Esophagus (tissue), 2 donors: Measurements from ENCODE around the gene ANGPTL7. TPM values are rescaled to one million over a fixed set of nuclear protein-coding genes. Genes with fewer than 3 reads are reported as not detected.

ENCODE experiments used
- H3K27ac ChIP-seq, 2 donors: one replicate each; pipeline ENCODE4 v1.5.1; 2013; ENCODE audit warnings: low read depth in 2 of 2, mild to moderate bottlenecking in 2 of 2, inconsistent platforms in 1 of 2, low read length in 1 of 2, moderate library complexity in 1 of 2
- H3K27me3 ChIP-seq, 2 donors: one replicate each; pipeline ENCODE4 v1.6.1; 2013; ENCODE audit warnings: low read length in 2 of 2, control low read depth in 1 of 2, mild to moderate bottlenecking in 1 of 2; ENCODE audit not compliant: insufficient read depth in 2 of 2, control insufficient read depth in 1 of 2
- H3K36me3 ChIP-seq, 2 donors: one replicate each; pipeline ENCODE4 v1.6.1; 2013; ENCODE audit warnings: low read length in 1 of 2; ENCODE audit not compliant: control insufficient read depth in 2 of 2, insufficient read depth in 2 of 2
- H3K4me1 ChIP-seq, 2 donors: one replicate each; pipeline ENCODE4 v1.6.1; 2013; ENCODE audit warnings: low read length in 1 of 2; ENCODE audit not compliant: control insufficient read depth in 2 of 2, insufficient read depth in 2 of 2
- H3K4me3 ChIP-seq, 2 donors: one replicate each; pipeline ENCODE4 v1.5.1; 2013; ENCODE audit warnings: low read length in 2 of 2, mild to moderate bottlenecking in 2 of 2, low read depth in 1 of 2, moderate library complexity in 1 of 2
- H3K9me3 ChIP-seq, 2 donors: one replicate each; pipeline ENCODE4 v1.6.1; 2013; ENCODE audit warnings: mild to moderate bottlenecking in 2 of 2, low read depth in 1 of 2, low read length in 1 of 2, moderate library complexity in 1 of 2; ENCODE audit not compliant: control insufficient read depth in 2 of 2, insufficient read depth in 1 of 2
- WGBS, 2 donors: extraction: QIAGEN DNeasy Blood & Tissue Kit; methylation state at CpG; one replicate each; pipeline ENCODE4 v1.1.7; 2013; 5-methylcytosine and 5-hydroxymethylcytosine counted together
- polyA plus RNA-seq, 2 donors: library from polyadenylated mRNA; stranded (reverse); fragments of 200-250 nt; gene quantifications; one replicate each; pipeline ENCODE4 v1.2.3, GENCODE V29; 2013
- donor health status: healthy with polysubstance abuse.
- donor health status: Bipolar disorder and iron deficiency.

The ANGPTL7 gene
- polyA plus RNA-seq, 2 donors = 0.10 to 0.28 TPM

DNA sequence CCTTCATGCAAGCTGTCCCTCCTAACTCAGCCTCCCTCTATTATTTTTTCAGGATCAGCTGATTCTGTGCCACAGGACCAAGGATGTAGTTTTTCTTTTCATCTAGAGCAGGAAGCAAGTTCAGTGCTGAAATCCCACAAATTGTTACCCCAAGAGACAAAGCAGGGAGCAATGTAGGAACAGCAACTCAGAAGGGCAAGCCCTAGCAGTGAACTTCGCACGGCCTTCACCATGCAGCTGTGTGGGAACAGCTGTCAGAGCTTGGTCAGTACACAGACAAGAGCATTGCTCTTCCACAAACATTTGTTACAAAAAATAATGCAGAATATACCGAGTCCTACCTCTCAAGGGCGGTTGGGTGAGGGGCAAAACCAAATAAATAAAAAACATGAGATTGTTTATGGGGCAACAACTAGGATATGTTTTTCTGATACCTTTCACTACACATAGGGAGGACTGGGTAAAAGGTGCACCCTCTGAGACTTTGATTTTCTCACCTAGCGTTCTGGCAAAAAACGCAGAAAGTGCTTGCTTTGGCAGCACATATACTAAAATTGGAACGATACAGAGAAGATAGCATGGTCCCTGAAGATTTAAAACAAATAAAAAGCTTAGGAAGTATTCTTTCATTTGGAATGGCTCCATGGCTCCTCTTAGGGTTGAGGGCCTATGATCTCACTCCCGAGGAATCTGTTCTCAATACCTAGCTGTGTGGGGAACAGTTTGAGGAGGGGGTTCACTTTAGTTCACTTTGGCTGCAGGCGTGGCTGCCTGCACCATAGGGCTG lies 37.1 kb upstream of the ANGPTL7 start:
- WGBS, 2 donors = 60 to 70% methylated on average over 9 of the region's 9 CpGs
- Histone ChIP-seq H3K27ac (no peak overlapping the region), H3K27me3 (no peaks in the 10 kb centered on the region), H3K4me1 (peaks cover 0 to 3% of the 10 kb centered on the region in 2 donors), H3K9me3 (no peaks in the 10 kb centered on the region), H3K36me3 (peaks cover 0 to 14% of the 10 kb centered on the region in 2 donors), H3K4me3 (no peak overlapping the region)

DNA sequence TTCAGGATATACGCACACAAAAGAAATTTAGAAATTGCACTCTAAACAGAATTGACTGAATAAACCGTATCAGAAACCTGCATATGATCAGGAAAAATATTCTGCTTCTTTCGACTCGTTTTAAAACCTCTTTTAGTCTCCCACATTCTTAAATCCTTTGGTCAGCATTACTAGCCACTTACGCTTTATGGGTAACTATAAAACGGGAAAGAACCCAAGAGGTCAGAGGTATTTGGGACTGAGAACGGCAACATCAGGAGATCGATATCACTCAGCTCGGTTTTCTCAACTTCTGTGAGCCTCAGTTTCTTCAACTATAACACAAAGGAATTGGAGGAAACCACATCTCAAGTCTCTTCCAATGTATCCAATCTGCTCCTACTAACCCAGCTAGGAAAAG lies 36.4 kb upstream of the ANGPTL7 start:
- Histone ChIP-seq H3K9me3 (no peaks in the 10 kb centered on the region), H3K4me3 (no peak overlapping the region), H3K27me3 (no peaks in the 10 kb centered on the region), H3K36me3 (peaks cover 0 to 14% of the 10 kb centered on the region in 2 donors), H3K4me1 (peaks cover 0 to 8% of the 10 kb centered on the region in 2 donors), H3K27ac (no peak overlapping the region)
- 84 to 88% methylated on average over 9 of the region's 9 CpGs for WGBS, 2 donors

DNA sequence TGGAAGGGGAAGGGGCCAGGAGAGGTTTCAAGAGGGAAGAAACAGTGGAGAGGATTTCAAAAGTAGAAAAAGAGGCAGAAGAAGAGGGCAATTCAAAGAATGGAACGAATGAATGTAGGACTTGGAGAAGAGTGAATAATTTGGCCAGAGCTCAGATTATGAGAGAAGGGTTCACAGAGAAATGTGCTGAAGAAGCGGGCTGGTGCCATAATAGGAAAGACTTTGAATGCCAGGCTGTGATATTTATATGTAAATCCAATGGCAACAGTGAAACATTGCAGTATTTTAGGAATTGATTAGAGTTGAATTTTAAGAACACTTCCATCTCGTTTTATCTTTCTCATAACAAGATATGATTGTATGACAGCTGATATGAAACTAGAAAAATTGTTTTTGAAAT lies 36.0 kb upstream of the ANGPTL7 start:
- no peak overlapping the region for H3K4me3 ChIP-seq
- H3K36me3 ChIP-seq = peaks cover 3 to 14% of the 10 kb centered on the region in 2 donors
- peaks cover 0 to 8% of the 10 kb centered on the region in 2 donors for H3K4me1 ChIP-seq
- 69 to 80% methylated on average over 3 of the region's 3 CpGs for WGBS, 2 donors
- no peaks in the 10 kb centered on the region for H3K27me3 ChIP-seq
- H3K9me3 ChIP-seq = no peaks in the 10 kb centered on the region
- no peak overlapping the region for H3K27ac ChIP-seq

DNA sequence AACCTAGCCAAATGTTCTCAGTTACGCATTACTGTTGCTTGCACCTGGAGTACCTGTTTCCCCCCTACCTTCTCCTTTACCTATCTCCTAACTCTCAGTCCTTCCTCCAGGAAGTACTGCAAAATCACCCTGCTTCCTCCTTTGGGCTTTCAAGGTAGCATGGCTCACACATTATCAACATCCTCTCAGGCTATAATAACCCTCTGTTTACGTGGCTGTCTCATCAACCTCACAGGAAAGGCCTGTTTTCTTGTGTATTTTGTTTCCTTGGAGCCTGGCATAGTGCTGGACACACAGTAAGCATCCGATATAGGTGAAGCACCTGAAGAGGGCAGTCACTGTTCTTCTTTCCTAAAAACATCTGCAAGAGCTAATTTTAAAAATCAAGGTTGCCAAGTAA lies 32.7 kb upstream of the ANGPTL7 start:
- Histone ChIP-seq H3K36me3 (peaks cover 3 to 10% of the 10 kb centered on the region in 2 donors), H3K4me3 (no peak overlapping the region), H3K4me1 (peaks cover 0 to 7% of the 10 kb centered on the region in 2 donors), H3K9me3 (no peaks in the 10 kb centered on the region), H3K27me3 (no peaks in the 10 kb centered on the region), H3K27ac (no peak overlapping the region)
- 71 to 75% methylated on average over 3 of the region's 3 CpGs for WGBS, 2 donors

DNA sequence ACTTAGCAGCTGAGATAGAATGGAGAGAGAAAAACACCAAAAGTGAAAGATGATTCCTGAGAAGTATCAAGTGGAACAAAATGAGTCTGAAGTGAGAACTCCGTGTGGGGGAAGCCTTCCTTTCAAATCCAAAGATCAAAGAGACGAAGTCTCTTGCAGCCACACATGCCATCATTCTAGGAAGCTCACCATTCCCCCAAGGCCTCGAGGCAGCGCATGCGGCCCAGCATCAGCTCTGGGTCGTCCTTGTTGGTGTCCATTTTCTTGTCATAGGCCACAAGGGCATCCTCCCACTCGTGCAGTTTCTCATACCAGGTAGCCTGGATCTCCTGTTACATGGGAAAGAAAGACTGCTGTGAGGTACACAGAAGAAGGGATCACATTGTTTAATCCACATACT lies 32.2 kb upstream of the ANGPTL7 start:
- peaks cover 0 to 7% of the 10 kb centered on the region in 2 donors for H3K4me1 ChIP-seq
- H3K27me3 ChIP-seq = no peaks in the 10 kb centered on the region
- H3K9me3 ChIP-seq = no peaks in the 10 kb centered on the region
- peaks cover 3 to 10% of the 10 kb centered on the region in 2 donors for H3K36me3 ChIP-seq
- H3K4me3 ChIP-seq = no peak overlapping the region
- WGBS, 2 donors = 82 to 83% methylated on average over 7 of the region's 7 CpGs
- H3K27ac ChIP-seq = peak overlapping the region in 1 of 2 donors; percentile 48

DNA sequence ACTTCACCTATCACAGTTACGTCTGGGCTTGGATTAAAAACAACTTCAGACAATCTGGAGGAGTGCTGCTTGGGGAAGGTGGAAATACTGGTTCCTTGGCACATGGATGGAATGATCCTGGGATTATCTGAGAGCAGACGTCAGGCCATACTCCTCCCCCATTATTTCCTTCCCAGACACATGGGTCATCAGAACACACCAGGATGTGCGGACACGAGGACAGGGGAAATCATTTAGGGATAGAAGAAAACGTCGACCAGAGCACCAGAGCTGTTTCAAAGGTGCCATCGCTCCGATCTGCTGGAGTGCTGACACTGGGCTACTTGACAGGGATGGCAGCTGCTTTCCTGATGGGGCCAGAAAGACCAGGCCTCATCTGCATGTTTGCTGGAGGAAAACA lies 31.8 kb upstream of the ANGPTL7 start:
- peaks cover 3 to 9% of the 10 kb centered on the region in 2 donors for H3K36me3 ChIP-seq
- H3K9me3 ChIP-seq = no peaks in the 10 kb centered on the region
- no peak overlapping the region for H3K4me3 ChIP-seq
- no peaks in the 10 kb centered on the region for H3K27me3 ChIP-seq
- H3K4me1 ChIP-seq = peaks cover 0 to 7% of the 10 kb centered on the region in 2 donors
- 67 to 72% methylated on average over 8 of the region's 8 CpGs for WGBS, 2 donors
- H3K27ac ChIP-seq = peak overlapping the region in 1 of 2 donors; percentile 30

DNA sequence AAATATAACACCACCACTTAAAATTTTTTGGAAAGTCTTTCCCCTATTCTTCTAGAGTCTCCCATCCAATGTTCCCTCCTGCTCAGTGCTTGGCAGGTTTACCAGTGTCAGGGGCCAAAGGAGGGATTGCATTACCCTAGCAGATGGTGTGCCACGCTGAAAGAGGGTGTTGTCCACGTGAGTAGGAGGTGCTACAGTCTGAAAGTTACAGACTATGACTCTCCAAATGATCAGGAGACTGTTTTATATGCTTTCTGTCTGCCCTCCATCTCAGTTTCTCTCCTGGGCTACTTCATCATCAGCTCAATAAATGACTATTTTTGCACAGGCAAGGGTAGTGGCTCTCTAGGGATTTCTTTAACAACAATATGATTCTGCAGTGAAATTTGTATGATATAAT lies 31.3 kb upstream of the ANGPTL7 start:
- Histone ChIP-seq H3K36me3 (peaks cover 3 to 7% of the 10 kb centered on the region in 2 donors), H3K27me3 (no peaks in the 10 kb centered on the region), H3K4me3 (no peak overlapping the region), H3K4me1 (peaks cover 0 to 7% of the 10 kb centered on the region in 2 donors), H3K9me3 (no peaks in the 10 kb centered on the region), H3K27ac (peak overlapping the region in 1 of 2 donors; percentile 4)
- WGBS, 2 donors = 29 to 32% methylated on average over 2 of the region's 2 CpGs

DNA sequence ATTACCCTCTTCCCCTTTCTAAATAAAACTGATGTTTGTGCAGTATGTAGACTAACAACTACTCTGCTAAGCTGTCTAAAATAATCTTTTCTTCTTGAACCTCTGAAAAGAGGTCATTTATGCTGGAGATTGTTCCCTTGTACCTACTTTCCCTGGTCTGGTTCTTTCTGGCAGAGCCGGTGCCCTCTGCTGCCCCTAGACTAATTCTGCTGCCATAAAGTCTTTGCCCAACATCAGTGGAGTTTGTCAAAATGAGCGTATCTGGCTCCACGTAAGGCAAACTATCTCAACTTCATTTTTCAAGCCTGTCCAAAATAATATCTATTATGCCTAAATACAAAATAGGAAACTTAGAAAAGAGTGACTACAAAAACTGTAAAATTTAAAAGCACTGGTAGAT lies 30.9 kb upstream of the ANGPTL7 start:
- Histone ChIP-seq H3K4me1 (peaks cover 0 to 7% of the 10 kb centered on the region in 2 donors), H3K27ac (peak overlapping the region; percentile 47 to 68)
- 70 to 80% methylated on average over 3 of the region's 3 CpGs for WGBS, 2 donors

DNA sequence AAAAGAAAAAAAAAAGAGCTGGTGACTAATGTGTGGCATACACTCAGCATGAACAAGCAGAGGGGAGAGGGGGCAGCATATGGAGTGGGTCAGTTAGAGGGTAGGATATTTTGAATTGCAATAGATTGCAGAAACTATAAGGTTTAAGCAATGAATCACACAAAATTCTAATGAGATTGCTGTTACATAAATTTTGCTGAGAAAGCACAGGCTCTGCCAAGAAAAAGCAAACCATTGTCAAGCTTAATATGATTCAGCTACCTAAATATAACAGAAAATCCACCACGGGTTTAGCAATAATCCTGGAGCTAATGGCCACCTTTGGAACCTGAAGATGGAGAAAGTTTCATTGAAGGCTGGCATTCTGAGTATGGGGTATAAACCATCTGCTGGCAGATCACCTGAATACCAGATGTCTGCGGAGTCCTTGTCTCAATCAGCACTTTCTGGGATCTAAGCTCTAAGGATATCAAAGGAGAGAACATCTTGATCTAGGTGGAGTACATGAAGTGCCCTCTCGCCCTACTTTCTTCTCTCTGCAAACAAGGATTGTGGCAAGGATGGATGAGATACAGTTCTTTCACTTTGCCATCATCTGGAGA lies 30.3 kb upstream of the ANGPTL7 start:
- Histone ChIP-seq H3K27ac (peak overlapping the region; percentile 18 to 47), H3K4me1 (peaks cover 0 to 7% of the 10 kb centered on the region in 2 donors), H3K9me3 (no peaks in the 10 kb centered on the region), H3K27me3 (no peaks in the 10 kb centered on the region), H3K36me3 (peaks cover 3 to 7% of the 10 kb centered on the region in 2 donors), H3K4me3 (no peak overlapping the region)
- WGBS, 2 donors = 52 to 60% methylated on average over 3 of the region's 3 CpGs

More for the DNA sequence above, 30.9 kb upstream of the ANGPTL7 start:
- Histone ChIP-seq H3K27me3 (no peaks in the 10 kb centered on the region), H3K36me3 (peaks cover 3 to 7% of the 10 kb centered on the region in 2 donors), H3K9me3 (no peaks in the 10 kb centered on the region), H3K4me3 (no peak overlapping the region)
